ENCODE data around the gene SGO2.

DNA sequence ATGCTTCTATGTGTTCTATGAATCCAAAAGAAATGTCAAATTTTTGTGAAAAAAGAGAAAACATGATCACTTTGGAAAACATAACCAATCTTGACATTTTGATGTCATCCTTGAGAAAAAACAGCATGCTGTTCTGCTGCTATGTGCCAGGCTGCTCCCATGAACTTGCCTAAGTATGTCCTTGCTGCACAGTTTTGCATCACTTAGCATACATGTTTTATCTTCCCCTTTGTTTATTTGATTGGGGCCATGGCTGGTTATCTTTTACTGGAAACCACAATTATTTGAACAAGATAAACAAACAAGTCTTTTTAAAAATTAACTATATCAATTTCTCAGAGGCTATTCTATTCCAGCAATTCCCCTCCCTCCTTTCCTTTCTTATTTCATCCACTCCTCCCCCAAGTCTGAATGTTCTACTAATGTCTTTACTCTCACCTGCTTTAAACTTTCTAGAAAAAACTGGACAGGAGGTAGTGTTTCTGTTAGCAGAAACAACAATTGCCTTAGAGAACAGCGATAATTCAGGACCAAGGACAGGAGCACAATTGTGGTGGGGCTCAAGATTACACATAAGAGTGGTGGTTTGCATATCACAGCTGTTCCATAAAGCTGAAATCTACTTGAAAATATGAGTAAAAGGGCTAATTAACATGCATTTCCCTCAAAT is 66.5 kb downstream of the SGO2 start:
- TF ChIP-seq, protein P1, sequence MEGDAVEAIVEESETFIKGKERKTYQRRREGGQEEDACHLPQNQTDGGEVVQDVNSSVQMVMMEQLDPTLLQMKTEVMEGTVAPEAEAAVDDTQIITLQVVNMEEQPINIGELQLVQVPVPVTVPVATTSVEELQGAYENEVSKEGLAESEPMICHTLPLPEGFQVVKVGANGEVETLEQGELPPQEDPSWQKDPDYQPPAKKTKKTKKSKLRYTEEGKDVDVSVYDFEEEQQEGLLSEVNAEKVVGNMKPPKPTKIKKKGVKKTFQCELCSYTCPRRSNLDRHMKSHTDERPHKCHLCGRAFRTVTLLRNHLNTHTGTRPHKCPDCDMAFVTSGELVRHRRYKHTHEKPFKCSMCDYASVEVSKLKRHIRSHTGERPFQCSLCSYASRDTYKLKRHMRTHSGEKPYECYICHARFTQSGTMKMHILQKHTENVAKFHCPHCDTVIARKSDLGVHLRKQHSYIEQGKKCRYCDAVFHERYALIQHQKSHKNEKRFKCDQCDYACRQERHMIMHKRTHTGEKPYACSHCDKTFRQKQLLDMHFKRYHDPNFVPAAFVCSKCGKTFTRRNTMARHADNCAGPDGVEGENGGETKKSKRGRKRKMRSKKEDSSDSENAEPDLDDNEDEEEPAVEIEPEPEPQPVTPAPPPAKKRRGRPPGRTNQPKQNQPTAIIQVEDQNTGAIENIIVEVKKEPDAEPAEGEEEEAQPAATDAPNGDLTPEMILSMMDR (IDR thresholded peaks at IDR 0.05; ENCODE audit: insufficient read depth, low read depth, low read length) = no peak
- TF ChIP-seq EZH2 (IDR thresholded peaks at IDR 0.05; ENCODE audit: insufficient read depth, low read length) = no peak
